ENCODE results near the gene BUB3.

The BUB3 gene

DNA sequence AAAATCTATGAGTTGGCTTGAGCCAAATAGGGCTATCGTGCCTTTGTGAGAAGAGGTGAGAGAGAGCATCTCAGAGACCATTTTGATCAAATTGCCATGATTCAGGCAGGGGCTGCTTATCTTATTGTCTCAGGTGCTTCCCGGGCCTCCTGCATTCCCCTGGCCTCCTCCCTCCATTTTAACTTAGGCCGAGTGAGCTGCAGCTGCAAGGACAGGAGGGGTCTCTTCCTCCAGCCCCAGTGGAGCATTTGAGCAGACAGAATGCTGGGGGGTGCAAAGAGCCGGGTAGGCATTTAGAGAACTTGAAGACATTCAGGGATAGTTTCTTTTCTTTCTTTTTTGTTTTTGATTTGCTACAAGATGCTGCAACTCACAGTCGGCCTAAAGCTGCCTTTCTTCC lies 59.0 kb downstream of the BUB3 start:
- FAIRE-seq (no peak), DNase-seq (ENCODE audit: insufficient read length, low spot score) (no peak)

More for the DNA sequence above, 59.0 kb downstream of the BUB3 start:
- no peak for TF ChIP-seq CTCF (IDR thresholded peaks at IDR 0.05; ENCODE audit: insufficient read depth, missing control alignments)

Data from D721Med (cell line).